H1 (cell line): ENCODE data around the gene RAP1A. TPM values are rescaled to one million over a fixed set of nuclear protein-coding genes. Genes with fewer than 3 reads are reported as not detected.

Experiments used
- BACH1 ChIP-seq: IDR thresholded peaks from 2 replicates; pipeline ENCODE4 v1.6.1; 2012; ENCODE audit warnings: low read length, improper control_type of control experiment
- CBX5 ChIP-seq: fragments of 300-800, 300-1000 bp; sonication (generic); IDR thresholded peaks from 2 replicates; pipeline ENCODE4 v1.7.1; 2016; ENCODE audit warnings: antibody characterized with exemption, low read length, low read depth
- CHD2 ChIP-seq: IDR thresholded peaks from 2 replicates; pipeline ENCODE4 v1.6.1; 2012; ENCODE audit warnings: low read length, improper control_type of control experiment
- CHD7 ChIP-seq: fragments of 300-600 bp; sonication (generic); IDR thresholded peaks from 2 replicates; pipeline ENCODE4 v1.7.1; 2012; ENCODE audit warnings: low read length, moderate library complexity, mild to moderate bottlenecking, inconsistent platforms; ENCODE audit not compliant: insufficient replicate concordance
- GTF2F1 ChIP-seq: IDR thresholded peaks from 2 replicates; pipeline ENCODE4 v1.6.1; 2012; ENCODE audit warnings: low read depth, low read length, improper control_type of control experiment, borderline replicate concordance
- HDAC2 ChIP-seq, 2 experiments: fragments of 300-600 bp in 1 of 2; sonication (generic) in 1 of 2; IDR thresholded peaks; 2 replicates each; pipeline ENCODE4 v1.6.1; 2011 to 2012; ENCODE audit warnings: low read depth in 2 of 2, low read length in 2 of 2, mild to moderate bottlenecking in 2 of 2, moderate library complexity in 2 of 2, borderline replicate concordance in 1 of 2, inconsistent platforms in 1 of 2
- HDAC6 ChIP-seq: IDR thresholded peaks from one replicate; pipeline ENCODE4 v1.7.1; 2012; ENCODE audit warnings: low read depth, mild to moderate bottlenecking, inconsistent platforms, low read length, moderate library complexity
- KDM5A ChIP-seq: fragments of 200-600 bp; IDR thresholded peaks from 2 replicates; pipeline ENCODE4 v1.7.1; 2012; ENCODE audit warnings: mild to moderate bottlenecking, low read length, inconsistent platforms, mixed read lengths
- MAFK ChIP-seq: IDR thresholded peaks from 2 replicates; pipeline ENCODE4 v1.6.1; 2012; ENCODE audit warnings: low read depth, mild to moderate bottlenecking, improper control_type of control experiment, low read length
- POLR2AphosphoS5 ChIP-seq: IDR thresholded peaks from 2 replicates; pipeline ENCODE4 v1.6.1; 2011; ENCODE audit warnings: low read depth, low read length
- TCF12 ChIP-seq: IDR thresholded peaks from 2 replicates; pipeline ENCODE4 v1.6.1; 2011; ENCODE audit warnings: low read depth, mild to moderate bottlenecking, low read length
- polyA plus RNA-seq, 7 experiments: library from polyadenylated mRNA; depleted of rRNA in 3 of 7; stranded (reverse) in 5 of 7; unstranded in 2 of 7; fragments of >200 nt in 5 of 7; fragments of 200-250 nt in 2 of 7; gene quantifications; 1 replicate in 5 of 7; 2 replicates in 1 of 7; 4 replicates in 1 of 7; pipeline versions ENCODE4 v1.2.1 to v1.2.3, GENCODE V29; 2011 to 2013; ENCODE audit warnings: missing spikeins in 2 of 7, mixed read lengths in 2 of 7
- total RNA-seq: library from RNA; stranded (reverse); fragmentation: NEBNext Ultra II Directional; extraction: Animal tissue kit (Norgen Biotek cat#: 25700); gene quantifications from 2 replicates; pipeline ENCODE4 v1.2.1, GENCODE V29; 2021

RAP1A gene
- total and polyA plus RNA-seq, 2 of the 8 experiments (the other 6 are each of a cell fraction or from before 2014, with no cell fraction given), result 10.9 to 35.8 TPM

DNA sequence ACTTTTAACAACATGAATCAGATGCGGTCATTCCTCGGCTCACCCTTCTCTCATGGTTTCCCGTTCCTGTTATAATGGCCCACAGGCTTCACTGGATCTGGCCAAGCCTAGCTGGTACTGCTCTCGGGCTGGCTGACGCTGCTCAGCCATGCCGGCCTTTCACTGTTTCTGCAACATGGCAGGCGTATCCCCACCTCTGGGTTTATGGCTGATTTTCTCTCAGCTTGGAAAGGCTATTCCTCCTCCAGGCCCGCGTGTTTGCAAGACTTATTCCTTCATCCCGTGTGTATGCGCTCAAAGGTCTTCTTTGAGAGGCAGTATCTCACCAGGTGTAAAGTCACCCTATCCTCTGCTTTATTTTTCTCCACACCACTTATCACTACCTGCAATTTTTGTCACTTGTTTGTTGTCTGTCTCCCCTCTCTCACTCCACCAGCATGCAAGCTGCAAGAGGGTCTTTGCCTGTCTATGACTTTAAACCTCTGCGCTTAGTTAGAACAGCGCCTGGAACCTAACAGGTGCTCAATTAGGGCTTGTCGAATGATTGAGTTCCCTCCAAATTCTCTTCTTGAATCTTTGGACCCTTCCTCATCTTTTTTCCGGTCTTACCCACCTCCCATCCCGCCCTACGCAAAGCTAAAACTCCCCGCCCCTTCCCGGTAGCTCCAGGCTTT lies 491 bp upstream of the RAP1A start (continued):
- TF ChIP-seq CHD7, result no peak
- TF ChIP-seq POLR2AphosphoS5, result no peak
- TF ChIP-seq GTF2F1, result no peak
- TF ChIP-seq KDM5A, result no peak
- TF ChIP-seq HDAC6, result no peak
- no peak for TF ChIP-seq CHD2
- TF ChIP-seq CBX5, result no peak
- no peak for TF ChIP-seq BACH1
- no peak for TF ChIP-seq HDAC2 (IDR thresholded peaks at IDR 0.05; ENCODE audit: borderline replicate concordance in 1 of 2, low read depth in 2 of 2, low read length in 2 of 2)
- TF ChIP-seq TCF12, result no peak
- TF ChIP-seq MAFK, result no peak
